ENCODE measurements around the gene AIG1.

AIG1 gene

GRCh38 chr6:143110572-143110971 is 49.9 kb downstream of the AIG1 start:
- H3K4me3 ChIP-seq (ENCODE audit: low read depth, low read length): no peak overlapping the region
- in situ Hi-C loops (cut with HindIII; ENCODE audit: low sequenced_read_pairs): no loop called here
- TF ChIP-seq, protein P1, sequence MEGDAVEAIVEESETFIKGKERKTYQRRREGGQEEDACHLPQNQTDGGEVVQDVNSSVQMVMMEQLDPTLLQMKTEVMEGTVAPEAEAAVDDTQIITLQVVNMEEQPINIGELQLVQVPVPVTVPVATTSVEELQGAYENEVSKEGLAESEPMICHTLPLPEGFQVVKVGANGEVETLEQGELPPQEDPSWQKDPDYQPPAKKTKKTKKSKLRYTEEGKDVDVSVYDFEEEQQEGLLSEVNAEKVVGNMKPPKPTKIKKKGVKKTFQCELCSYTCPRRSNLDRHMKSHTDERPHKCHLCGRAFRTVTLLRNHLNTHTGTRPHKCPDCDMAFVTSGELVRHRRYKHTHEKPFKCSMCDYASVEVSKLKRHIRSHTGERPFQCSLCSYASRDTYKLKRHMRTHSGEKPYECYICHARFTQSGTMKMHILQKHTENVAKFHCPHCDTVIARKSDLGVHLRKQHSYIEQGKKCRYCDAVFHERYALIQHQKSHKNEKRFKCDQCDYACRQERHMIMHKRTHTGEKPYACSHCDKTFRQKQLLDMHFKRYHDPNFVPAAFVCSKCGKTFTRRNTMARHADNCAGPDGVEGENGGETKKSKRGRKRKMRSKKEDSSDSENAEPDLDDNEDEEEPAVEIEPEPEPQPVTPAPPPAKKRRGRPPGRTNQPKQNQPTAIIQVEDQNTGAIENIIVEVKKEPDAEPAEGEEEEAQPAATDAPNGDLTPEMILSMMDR (IDR thresholded peaks at IDR 0.05; ENCODE audit: low read depth, low read length): no peak
- peak; percentile 29 for DNase-seq (ENCODE audit: low read depth, low spot score)

GRCh38 chr6:143110996-143111395 is 50.3 kb downstream of the AIG1 start:
- peak; percentile 37 for DNase-seq (ENCODE audit: low read depth, low spot score)
- TF ChIP-seq, protein P1 (IDR thresholded peaks at IDR 0.05; ENCODE audit: low read depth, low read length): no peak
- no peak overlapping the region for H3K4me3 ChIP-seq (ENCODE audit: low read depth, low read length)
- in situ Hi-C loops (cut with HindIII; ENCODE audit: low sequenced_read_pairs): no loop called here

GRCh38 chr6:143111443-143111842 is 50.8 kb downstream of the AIG1 start:
- in situ Hi-C loops (cut with HindIII; ENCODE audit: low sequenced_read_pairs): no loop called here
- TF ChIP-seq, protein P1 (IDR thresholded peaks at IDR 0.05; ENCODE audit: low read depth, low read length): no peak
- DNase-seq (ENCODE audit: low read depth, low spot score): no peak
- H3K4me3 ChIP-seq (ENCODE audit: low read depth, low read length): no peak overlapping the region

- DNase-seq (ENCODE audit: low read depth, low spot score): no peak
- TF ChIP-seq, protein P1 (IDR thresholded peaks at IDR 0.05; ENCODE audit: low read depth, low read length): no peak
- in situ Hi-C loops (cut with HindIII; ENCODE audit: low sequenced_read_pairs): no loop called here
- H3K4me3 ChIP-seq (ENCODE audit: low read depth, low read length): no peak overlapping the region
These were observed 51.5 kb downstream of the AIG1 start for GRCh38 chr6:143112084-143112768.

GRCh38 chr6:143112837-143113236 is 52.1 kb downstream of the AIG1 start:
- DNase-seq (ENCODE audit: low read depth, low spot score): no peak
- in situ Hi-C loops (cut with HindIII; ENCODE audit: low sequenced_read_pairs): no loop called here
- TF ChIP-seq, protein P1 (IDR thresholded peaks at IDR 0.05; ENCODE audit: low read depth, low read length): no peak
- H3K4me3 ChIP-seq (ENCODE audit: low read depth, low read length): no peak overlapping the region

DNA sequence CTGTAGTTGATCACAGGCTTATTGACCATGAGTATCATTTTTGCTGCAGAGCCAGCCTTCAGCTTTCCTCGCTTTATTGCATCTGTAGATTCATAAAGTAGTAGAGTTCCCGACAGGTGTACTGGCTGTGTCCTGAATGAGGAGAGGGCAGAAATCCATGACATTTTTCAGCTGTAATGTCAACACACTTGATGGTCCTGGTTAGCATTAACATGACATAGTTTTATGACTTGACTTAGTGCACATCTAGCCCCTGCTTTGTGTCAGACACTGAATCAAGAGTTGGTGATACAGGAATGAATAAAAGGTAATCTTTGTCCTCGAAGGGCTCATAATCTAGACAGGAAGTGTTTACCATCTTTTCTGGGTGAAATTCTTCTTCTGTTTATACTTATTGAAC is 55.0 kb downstream of the AIG1 start:
- no peak overlapping the region for H3K4me3 ChIP-seq (ENCODE audit: low read depth, low read length)
- in situ Hi-C loops (cut with HindIII; ENCODE audit: low sequenced_read_pairs): no loop called here
- TF ChIP-seq, protein P1 (IDR thresholded peaks at IDR 0.05; ENCODE audit: low read depth, low read length): no peak
- no peak for DNase-seq (ENCODE audit: low read depth, low spot score)
